ENCODE data around the gene SEC24B. TPM values are rescaled to one million over a fixed set of nuclear protein-coding genes. Genes with fewer than 3 reads are reported as not detected.
A peak's percentile ranks its signal among the peaks of the same experiment; 100 is the strongest.

SEC24B gene
- 29.3 TPM for total RNA-seq
- long read RNA-seq, partial matches to known transcripts = 8 of 12 reads
- long read RNA-seq, other reads (novel, unspliced or antisense) = 1 of 12 reads

- intact Hi-C loops (cut with micrococcal nuclease) = no loop called here
- DNase-seq (peak; percentile 94), ATAC-seq (peak; percentile 97)
These were observed at the start of gene SEC24B for GRCh38 chr4:109433205-109434006. Gene SEC24B, plus strand, starts transcription at chr4:109433815. Its CDS starts 55 bp downstream, at chr4:109433870.

DNA sequence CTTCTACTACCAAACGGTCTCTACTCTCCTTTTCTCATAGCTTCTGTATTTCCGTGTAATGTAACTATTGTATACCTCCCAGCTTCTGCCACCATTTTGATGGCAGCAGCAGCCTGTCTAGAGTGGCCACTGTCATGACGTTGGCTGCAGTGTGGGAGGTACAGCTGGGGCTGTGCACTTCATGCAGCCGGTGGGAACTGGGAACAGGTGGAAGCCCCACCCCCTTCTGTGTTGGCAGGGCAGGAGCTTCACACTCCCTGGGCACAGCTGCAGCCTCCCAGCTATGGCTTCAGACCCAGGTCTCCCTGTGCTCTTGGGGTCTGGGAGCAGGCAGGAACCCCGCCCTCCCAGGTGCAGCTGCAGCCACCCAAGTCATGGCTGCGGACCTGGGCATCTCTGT, 49.8 kb upstream of the SEC24B start:
- intact Hi-C loops (cut with micrococcal nuclease) = no loop called here
- no peak for ATAC-seq
- no peak for DNase-seq

DNA sequence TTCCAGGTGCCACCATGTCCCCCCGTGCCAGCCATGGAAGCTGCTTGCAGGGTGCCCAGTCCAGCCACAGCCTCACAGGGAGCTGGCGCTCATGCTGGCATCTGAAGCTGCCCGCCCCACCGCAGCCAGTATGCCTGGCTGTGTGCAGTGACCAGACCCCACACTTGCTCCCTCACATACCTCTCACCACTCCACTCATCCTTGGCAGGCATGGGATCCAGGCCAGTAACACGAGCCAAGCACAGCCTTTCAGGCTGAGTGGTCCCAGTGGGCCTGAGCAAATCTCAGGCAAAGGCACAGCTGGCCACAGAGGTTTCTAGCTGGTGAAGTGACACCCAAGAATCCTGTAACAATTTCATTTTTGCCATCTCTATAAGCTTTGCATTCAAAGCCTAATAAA, 48.4 kb upstream of the SEC24B start:
- ATAC-seq (peak; percentile 43), DNase-seq (peak; percentile 33)
- intact Hi-C loops (cut with micrococcal nuclease) = no loop called here

- DNase-seq (peak; percentile 39), ATAC-seq (peak; percentile 75)
- intact Hi-C loops (cut with micrococcal nuclease) = no loop called here
These were observed 44.1 kb upstream of the SEC24B start for GRCh38 chr4:109389369-109390114.

DNA sequence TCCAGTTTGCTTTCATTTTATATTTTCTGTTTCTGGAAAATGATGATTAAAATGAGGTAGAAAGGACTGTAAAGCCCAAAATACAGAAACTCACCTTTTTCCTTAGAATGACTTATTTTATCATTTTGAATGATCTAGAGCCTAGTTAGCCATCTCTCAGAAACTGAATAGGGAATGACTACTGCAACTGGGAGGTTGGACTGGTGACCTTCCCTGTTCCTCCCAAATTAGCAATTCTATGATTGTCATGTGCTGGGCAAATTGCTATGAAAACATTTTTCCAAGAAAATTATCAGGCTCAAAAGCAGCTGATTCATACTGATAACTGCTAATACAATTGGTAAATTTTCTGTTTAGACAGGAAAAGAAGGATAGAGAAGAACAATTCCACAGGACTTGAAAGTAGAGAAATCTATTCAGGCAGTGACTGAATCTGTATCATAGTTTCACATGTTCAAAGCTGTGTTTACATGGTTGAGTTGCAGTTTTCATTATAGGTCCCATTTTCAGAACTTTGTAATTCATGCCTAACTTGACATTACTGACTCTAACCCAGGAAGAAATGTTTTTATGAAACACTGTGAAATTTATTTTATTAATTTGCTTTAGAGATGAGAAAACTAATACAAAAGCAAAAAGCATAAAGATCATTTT, 43.4 kb upstream of the SEC24B start:
- ATAC-seq (no peak), DNase-seq (no peak)
- intact Hi-C loops (cut with micrococcal nuclease) = no loop called here

DNA sequence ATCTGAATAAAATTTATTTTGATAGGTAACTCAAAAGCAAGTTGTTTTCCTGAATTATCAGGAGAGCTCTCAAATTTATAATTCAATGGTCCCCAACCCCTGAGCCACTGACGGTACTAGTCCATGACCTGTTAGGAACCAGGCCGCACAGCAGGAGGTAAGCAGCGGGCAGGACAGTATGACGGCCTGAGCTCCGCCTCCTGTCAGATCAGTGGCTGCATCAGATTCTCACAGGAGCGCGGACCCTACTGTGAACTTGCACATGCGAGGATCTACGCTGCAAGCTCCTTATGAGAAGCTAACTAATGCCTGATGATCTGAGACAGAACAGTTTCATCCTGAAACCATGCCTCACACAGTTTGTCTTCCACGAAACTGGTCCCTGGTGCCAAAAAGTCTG, 37.9 kb upstream of the SEC24B start:
- no peak for ATAC-seq
- DNase-seq = no peak
- intact Hi-C loops (cut with micrococcal nuclease) = no loop called here

DNA sequence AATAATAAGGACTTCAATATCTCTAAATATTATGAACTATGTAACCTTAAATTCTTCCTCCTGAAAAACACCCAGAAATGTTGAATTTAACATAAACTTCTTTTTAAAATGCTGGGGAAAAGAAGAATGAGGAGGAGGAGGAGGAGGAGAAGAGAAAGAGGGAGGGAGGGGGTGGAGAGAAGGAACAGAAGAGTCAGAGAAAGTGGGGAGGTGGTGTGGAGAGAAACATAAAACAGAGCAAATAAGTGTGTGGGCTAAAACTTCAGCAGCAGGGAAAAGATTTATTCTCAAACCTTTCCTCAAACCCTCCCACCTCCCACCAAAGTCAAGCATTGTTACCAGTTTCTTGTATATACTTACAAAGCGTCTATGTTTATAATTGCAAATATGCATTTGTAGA, 34.7 kb upstream of the SEC24B start:
- intact Hi-C loops (cut with micrococcal nuclease) = no loop called here
- no peak for ATAC-seq
- DNase-seq = no peak

DNA sequence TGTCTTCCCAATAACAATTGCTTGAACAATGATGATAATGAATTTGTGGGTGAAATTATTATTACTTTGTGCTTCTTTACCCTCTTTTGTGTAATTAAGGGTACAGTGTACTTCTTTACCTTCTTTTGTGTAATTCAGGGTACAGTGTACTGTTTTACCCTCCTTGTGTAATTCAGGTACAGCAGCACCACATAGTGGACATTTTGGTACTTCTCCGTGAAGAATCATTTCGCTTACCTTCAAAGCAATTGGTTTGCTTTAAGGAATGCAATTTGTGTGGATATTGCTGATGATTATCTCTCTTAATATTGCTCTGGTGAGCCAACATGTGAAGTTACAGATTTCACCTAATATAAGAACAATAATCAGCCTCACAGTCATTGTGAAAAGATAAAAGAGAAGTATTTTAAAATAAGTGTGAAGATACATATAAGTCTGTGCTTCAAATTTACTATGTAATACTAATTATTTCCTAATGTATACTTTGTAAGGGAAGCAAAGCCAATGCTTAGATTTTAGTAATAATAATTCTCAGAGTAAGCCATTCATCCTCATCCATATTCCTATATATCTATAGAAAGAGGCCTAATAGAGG, 27.2 kb upstream of the SEC24B start:
- intact Hi-C loops (cut with micrococcal nuclease) = loop anchor here (5.0 kb wide), 1 partner anchor 569 kb away; no protein-coding TSS in a partner anchor
- DNase-seq = no peak

GRCh38 chr4:109407027-109407737, 26.4 kb upstream of the SEC24B start:
- no peak for ATAC-seq
- intact Hi-C loops (cut with micrococcal nuclease) = loop anchor here (5.0 kb wide), 1 partner anchor 570 kb away; no protein-coding TSS in a partner anchor
- no peak for DNase-seq

More for the DNA sequence above, 27.2 kb upstream of the SEC24B start:
- ATAC-seq = peak; percentile 61

- ATAC-seq (no peak), DNase-seq (no peak)
- intact Hi-C loops (cut with micrococcal nuclease) = loop anchor here (5.0 kb wide), 1 partner anchor 571 kb away; no protein-coding TSS in a partner anchor
These were observed 24.9 kb upstream of the SEC24B start for GRCh38 chr4:109408711-109409110.

GRCh38 chr4:109410226-109410625, 23.4 kb upstream of the SEC24B start:
- DNase-seq = no peak
- intact Hi-C loops (cut with micrococcal nuclease) = loop anchor here (10.0 kb wide), 1 partner anchor 415 kb away; the partner anchor contains the start of gene RRH
- no peak for ATAC-seq

- ATAC-seq (no peak), DNase-seq (no peak)
- intact Hi-C loops (cut with micrococcal nuclease) = loop anchor here (10.0 kb wide), 1 partner anchor 414 kb away; the partner anchor contains the start of gene RRH
These were observed 22.8 kb upstream of the SEC24B start for GRCh38 chr4:109410776-109411175.

GRCh38 chr4:109411964-109412363, 21.7 kb upstream of the SEC24B start:
- intact Hi-C loops (cut with micrococcal nuclease) = loop anchor here (10.0 kb wide), 1 partner anchor 413 kb away; the partner anchor contains the start of gene RRH
- DNase-seq (peak; percentile 84), ATAC-seq (peak; percentile 87)

DNA sequence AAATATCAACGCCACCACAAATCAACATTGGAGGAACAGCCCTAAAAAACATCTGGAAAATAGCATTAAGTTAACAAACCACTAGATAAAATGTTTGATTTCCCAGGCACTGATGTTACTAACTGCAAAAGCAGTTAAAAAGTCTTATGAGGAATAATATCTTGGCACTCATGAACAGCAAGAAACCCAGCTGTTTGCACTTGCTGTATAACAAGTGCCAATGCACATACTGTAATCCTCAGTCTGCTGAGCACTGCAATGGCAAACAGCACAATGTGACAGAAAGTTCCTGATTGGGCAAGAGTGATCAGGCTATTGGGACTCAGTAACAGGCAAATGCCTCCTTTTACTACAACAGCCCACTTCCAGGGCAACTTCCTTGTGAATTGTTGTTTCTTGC, 20.8 kb upstream of the SEC24B start:
- peak; percentile 75 for ATAC-seq
- no peak for DNase-seq
- intact Hi-C loops (cut with micrococcal nuclease) = loop anchor here (10.0 kb wide), 1 partner anchor 412 kb away; the partner anchor contains the start of gene RRH

GRCh38 chr4:109414938-109415337, 18.7 kb upstream of the SEC24B start:
- ATAC-seq (no peak), DNase-seq (no peak)
- intact Hi-C loops (cut with micrococcal nuclease) = loop anchor here (10.0 kb wide), 1 partner anchor 410 kb away; the partner anchor contains the start of gene RRH

DNA sequence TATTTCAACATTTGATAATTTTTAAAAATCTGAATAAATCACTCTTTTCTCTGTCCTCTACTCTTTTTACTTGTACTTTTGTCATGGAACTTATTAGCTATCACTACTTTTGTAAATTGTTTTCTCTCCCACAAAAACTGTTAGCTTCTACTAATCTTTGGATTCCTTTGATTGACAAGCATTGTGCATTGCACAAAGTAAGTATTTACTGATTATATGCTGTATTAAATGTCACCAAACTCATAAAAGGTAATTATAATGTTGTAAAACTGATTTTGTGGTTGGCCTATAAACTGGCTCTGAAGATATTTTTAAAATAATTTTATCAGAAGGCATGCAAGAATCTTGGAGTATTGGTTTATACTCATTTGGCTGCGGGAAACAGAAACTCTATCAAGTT, 15.0 kb upstream of the SEC24B start:
- ATAC-seq (no peak), DNase-seq (no peak)
- intact Hi-C loops (cut with micrococcal nuclease) = loop anchor here (10.0 kb wide), 1 partner anchor 406 kb away; the partner anchor contains the start of gene RRH

GRCh38 chr4:109419679-109420078, 13.9 kb upstream of the SEC24B start:
- DNase-seq = no peak
- intact Hi-C loops (cut with micrococcal nuclease) = loop anchor here (5.0 to 10.0 kb wide), 2 partner anchors 405 to 558 kb away; partner anchors contain the start of gene RRH
- no peak for ATAC-seq

Measured in left ventricle myocardium superior (tissue), 1 donor.